ENCODE data around the gene PPM1D.
"Not testable (repeated sequence)": the region's sequence is repeated elsewhere in the genome, so short reads cannot be mapped to it uniquely, and the experiment has no call there.

The PPM1D gene

GRCh38 chr17:60599620-60600489 lies at the start of gene PPM1D:
Gene PPM1D, plus strand, starts transcription at chr17:60600193. Its CDS starts 222 bp downstream, at chr17:60600415.
- DNase-seq, result peak; percentile 100

GRCh38 chr17:60552255-60552654 lies 47.7 kb upstream of the PPM1D start:
- not testable (repeated sequence) for DNase-seq

- DNase-seq, result peak; percentile 32
These were observed 45.6 kb upstream of the PPM1D start for GRCh38 chr17:60554377-60554788.

GRCh38 chr17:60555786-60556185 lies 44.2 kb upstream of the PPM1D start:
- no peak for DNase-seq

GRCh38 chr17:60557805-60558204 lies 42.2 kb upstream of the PPM1D start:
- DNase-seq, result peak; percentile 28

- no peak for DNase-seq
These were observed 40.4 kb upstream of the PPM1D start for GRCh38 chr17:60559659-60559994.

- DNase-seq, result no peak
These were observed 39.8 kb upstream of the PPM1D start for GRCh38 chr17:60559995-60560859.

- DNase-seq, result no peak
These were observed 39.1 kb upstream of the PPM1D start for GRCh38 chr17:60560860-60561257.

GRCh38 chr17:60562421-60562820 lies 37.6 kb upstream of the PPM1D start:
- no peak for DNase-seq

- DNase-seq, result peak; percentile 62
These were observed 36.2 kb upstream of the PPM1D start for GRCh38 chr17:60563743-60564142.

GRCh38 chr17:60565233-60565632 lies 34.8 kb upstream of the PPM1D start:
- no peak for DNase-seq

GRCh38 chr17:60573236-60574051 lies 26.5 kb upstream of the PPM1D start:
- DNase-seq, result no peak

- DNase-seq, result peak; percentile 60
These were observed 22.7 kb upstream of the PPM1D start for GRCh38 chr17:60577147-60577915.

GRCh38 chr17:60579090-60579489 lies 20.9 kb upstream of the PPM1D start:
- DNase-seq, result no peak

GRCh38 chr17:60579551-60579950 lies 20.4 kb upstream of the PPM1D start:
- DNase-seq, result no peak

GRCh38 chr17:60583008-60583407 lies 17.0 kb upstream of the PPM1D start:
- no peak for DNase-seq

GRCh38 chr17:60585887-60586286 lies 14.1 kb upstream of the PPM1D start:
- DNase-seq, result no peak

GRCh38 chr17:60586288-60586974 lies 13.6 kb upstream of the PPM1D start:
- DNase-seq, result peak; percentile 19

- DNase-seq, result no peak
These were observed 9.9 kb upstream of the PPM1D start for GRCh38 chr17:60590070-60590469.

- no peak for DNase-seq
These were observed 7.2 kb upstream of the PPM1D start for GRCh38 chr17:60592750-60593149.

GRCh38 chr17:60593441-60594036 lies 6.5 kb upstream of the PPM1D start:
- peak; percentile 83 for DNase-seq
